ENCODE data around the gene TMPRSS12. TPM values are rescaled to one million over a fixed set of nuclear protein-coding genes. Genes with fewer than 3 reads are reported as not detected.
"Not testable (repeated sequence)": the region's sequence is repeated elsewhere in the genome, so short reads cannot be mapped to it uniquely, and the experiment has no call there.

TMPRSS12 gene, protein sequence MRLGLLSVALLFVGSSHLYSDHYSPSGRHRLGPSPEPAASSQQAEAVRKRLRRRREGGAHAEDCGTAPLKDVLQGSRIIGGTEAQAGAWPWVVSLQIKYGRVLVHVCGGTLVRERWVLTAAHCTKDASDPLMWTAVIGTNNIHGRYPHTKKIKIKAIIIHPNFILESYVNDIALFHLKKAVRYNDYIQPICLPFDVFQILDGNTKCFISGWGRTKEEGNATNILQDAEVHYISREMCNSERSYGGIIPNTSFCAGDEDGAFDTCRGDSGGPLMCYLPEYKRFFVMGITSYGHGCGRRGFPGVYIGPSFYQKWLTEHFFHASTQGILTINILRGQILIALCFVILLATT
- under 1 TPM in 2 of 8 experiments, not detected in 6; 0.10 to 0.28 TPM for total RNA-seq

DNA sequence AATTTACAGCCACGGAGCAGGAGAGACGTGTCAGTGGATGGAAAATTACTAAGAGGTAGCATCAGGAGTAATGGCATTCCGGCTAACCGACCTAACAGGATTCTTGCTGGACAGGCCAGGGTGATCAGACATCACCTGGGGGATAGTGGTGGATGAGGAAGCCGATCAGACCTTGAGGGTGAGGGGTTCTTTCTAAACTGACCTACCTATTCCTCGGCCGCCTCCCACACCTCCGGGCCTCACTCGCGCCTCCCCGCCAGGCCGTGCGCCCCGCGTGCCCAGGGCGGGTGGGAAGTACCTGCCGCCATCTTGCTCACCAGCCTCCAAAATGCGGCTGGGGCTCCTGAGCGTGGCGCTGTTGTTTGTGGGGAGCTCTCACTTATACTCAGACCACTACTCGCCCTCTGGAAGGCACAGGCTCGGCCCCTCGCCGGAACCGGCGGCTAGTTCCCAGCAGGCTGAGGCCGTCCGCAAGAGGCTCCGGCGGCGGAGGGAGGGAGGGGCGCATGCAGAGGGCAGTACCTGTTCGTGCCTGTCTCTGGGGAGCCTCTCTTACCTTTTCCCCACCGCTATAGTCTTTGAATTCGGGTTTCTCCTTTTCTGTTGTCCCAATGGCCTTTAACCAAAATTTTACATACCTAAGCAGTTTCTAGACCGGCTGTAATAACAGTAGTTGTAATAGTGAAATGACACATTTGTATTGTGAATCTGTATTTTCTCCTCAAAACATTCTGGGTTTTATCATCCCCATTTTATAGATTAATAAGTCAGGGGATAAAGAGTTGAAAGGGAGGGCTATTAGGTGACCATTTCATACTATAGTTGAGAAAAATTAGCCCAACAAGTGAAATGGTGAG is at the start of gene TMPRSS12:
Gene TMPRSS12 (plus strand): TSS at position 290 of the 857 bp plus-strand sequence. CDS start 39 bp downstream, at position 329.
- WGBS, 10 experiments = 40 to 84% (median 82%) methylated on average over 1 to 11 of the region's 36 CpGs; no CpG with 5 or more reads in 3 of the 10 experiments
- ATAC-seq (replicated peaks in 6 of 8) = no peak
- in situ Hi-C loops (cut with MboI; ENCODE audit: low pct_unique_long_range_greater_than_20kb in 2 of 9, low sequenced_read_pairs in 9 of 9, unreplicated experiment in 9 of 9) = loop anchor here in 3 of 9 experiments (25.0 kb wide), 2 partner anchors 119 to 494 kb away; partner anchors contain the start of genes CELA1 (in 2 of the 3) and HIGD1C (in 1 of the 3)
- no peak within 1 kb of the TSS for H3K27ac ChIP-seq
- H3K4me1 ChIP-seq (replicated peaks in 1 of 2) = no peaks in the 10 kb centered on the region
- H3K4me3 ChIP-seq = no peak within 1 kb of the TSS

DNA sequence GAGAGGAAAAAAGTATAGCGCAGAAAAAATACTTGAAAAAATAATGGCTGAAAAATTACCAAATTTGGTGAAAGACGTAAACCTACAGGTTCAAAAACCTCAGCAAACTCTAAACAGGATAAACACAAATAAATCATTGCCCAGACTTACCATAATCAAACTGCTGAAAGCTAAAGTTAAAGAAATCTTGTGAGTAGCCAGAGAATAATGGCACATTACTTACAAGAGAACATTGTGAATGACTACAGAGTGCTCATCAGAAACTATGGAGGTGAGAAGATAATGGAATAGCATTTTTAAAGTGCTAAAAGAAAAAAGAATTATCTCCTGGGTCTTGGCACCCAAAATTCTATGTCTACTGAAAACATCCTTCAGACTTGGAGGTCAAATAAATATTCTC is 42.8 kb upstream of the TMPRSS12 start:
- Histone ChIP-seq H3K4me1 (replicated peaks in 1 of 2) (no peaks in the 10 kb centered on the region), H3K4me3 (no peak overlapping the region), H3K27ac (no peak overlapping the region)
- no peak for ATAC-seq (replicated peaks in 6 of 8)
- 85 to 100% (median 97%) methylated on average over 1 to 2 of the region's 2 CpGs for WGBS, 10 experiments
- in situ Hi-C loops (cut with MboI; ENCODE audit: low pct_unique_long_range_greater_than_20kb in 2 of 9, low sequenced_read_pairs in 9 of 9, unreplicated experiment in 9 of 9) = loop anchor here in 2 of 9 experiments (25.0 kb wide), 2 partner anchors 212 to 537 kb away; partner anchors contain the start of gene CELA1 (in 2 of the 2)

DNA sequence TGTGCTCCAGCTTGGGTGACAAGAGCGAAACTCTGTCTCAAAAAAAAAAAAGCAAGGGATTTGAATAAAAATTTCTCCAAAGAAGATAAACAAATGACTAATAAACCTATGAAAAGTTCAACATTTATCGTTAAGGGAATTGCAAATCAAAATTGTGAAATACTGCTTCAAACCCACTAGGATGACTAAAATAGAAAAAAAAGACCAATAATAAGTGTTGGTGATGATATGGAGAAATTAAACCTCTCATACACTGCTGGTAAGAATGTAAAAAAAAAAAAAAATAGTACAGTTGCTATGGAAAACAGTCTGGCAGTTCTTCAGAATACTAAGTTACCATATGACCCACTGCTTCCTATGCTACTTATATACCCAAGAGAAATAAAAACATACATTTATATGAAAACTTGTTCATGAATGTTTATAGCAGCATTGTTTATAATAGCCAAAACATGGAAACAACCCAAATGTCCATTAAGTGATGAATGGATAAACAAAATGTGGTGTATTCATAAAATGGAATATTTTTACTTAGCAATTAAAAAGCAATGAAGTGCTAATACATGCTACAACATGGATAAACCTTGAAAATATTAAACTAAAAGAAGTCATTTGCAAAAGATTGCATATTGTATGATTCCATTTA is 39.4 kb upstream of the TMPRSS12 start:
- Histone ChIP-seq H3K4me3 (no peak overlapping the region), H3K4me1 (replicated peaks in 1 of 2) (no peaks in the 10 kb centered on the region), H3K27ac (no peak overlapping the region)
- 45 to 100% (median 96%) methylated on average over 1 to 2 of the region's 2 CpGs; no CpG with 5 or more reads in 1 of the 10 experiments for WGBS, 10 experiments
- in situ Hi-C loops (cut with MboI; ENCODE audit: low pct_unique_long_range_greater_than_20kb in 2 of 9, low sequenced_read_pairs in 9 of 9, unreplicated experiment in 9 of 9) = loop anchor here in 2 of 9 experiments (25.0 kb wide), 2 partner anchors 209 to 534 kb away; partner anchors contain the start of gene CELA1 (in 2 of the 2)
- no peak for ATAC-seq (replicated peaks in 6 of 8)

DNA sequence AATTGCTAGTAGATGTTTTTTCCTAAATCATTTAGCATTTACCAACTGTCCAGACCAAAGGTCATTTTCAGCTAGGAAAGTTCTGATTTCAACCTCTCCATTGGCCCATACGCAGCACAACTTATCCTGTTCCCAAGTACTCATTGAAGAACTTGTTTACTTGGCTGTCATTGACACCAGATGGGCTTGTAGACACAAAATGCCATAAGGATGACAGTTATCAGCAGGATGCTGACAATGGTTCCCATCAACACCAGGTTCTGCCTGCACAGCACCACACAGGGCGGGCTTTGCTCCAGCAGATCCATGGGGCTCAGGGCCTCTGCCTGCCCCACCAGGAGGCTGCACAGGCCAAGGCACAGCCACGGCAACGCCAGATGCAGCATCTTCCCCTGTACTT is 36.5 kb upstream of the TMPRSS12 start:
- 80 to 100% (median 96%) methylated on average over 1 to 3 of the region's 4 CpGs; no CpG with 5 or more reads in 6 of the 10 experiments for WGBS, 10 experiments
- ATAC-seq (replicated peaks in 6 of 8) = no peak
- Histone ChIP-seq H3K27ac (no peak overlapping the region), H3K4me3 (no peak overlapping the region), H3K4me1 (replicated peaks in 1 of 2) (no peaks in the 10 kb centered on the region)
- in situ Hi-C loops (cut with MboI; ENCODE audit: low pct_unique_long_range_greater_than_20kb in 2 of 9, low sequenced_read_pairs in 9 of 9, unreplicated experiment in 9 of 9) = loop anchor here in 2 of 9 experiments (25.0 kb wide), 2 partner anchors 206 to 531 kb away; partner anchors contain the start of gene CELA1 (in 2 of the 2)

DNA sequence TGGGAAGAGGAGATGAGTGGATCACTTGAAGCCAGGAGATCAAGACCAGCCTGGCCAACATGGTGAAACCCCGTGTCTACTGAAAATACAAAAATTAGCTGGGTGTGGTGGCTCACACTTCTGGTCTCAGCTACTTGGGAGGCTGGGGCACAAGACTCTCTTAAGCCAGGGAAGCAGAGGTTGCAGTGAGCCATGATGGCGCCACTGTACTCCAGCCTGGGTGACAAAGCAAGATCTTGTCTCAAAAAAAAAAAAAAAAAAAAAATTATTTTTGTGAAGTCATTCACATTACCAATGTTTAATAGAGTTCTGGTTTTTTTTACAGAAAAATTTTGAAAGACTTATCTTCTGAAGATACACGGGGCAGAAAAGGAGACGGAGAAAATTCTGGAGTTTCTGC is 33.6 kb upstream of the TMPRSS12 start:
- not testable (repeated sequence) for ATAC-seq (replicated peaks in 6 of 8); H3K27ac ChIP-seq; H3K4me3 ChIP-seq; H3K4me1 ChIP-seq (replicated peaks in 1 of 2)
- in situ Hi-C loops (cut with MboI; ENCODE audit: low pct_unique_long_range_greater_than_20kb in 2 of 9, low sequenced_read_pairs in 9 of 9, unreplicated experiment in 9 of 9) = loop anchor here in 2 of 9 experiments (25.0 kb wide), 2 partner anchors 203 to 528 kb away; partner anchors contain the start of gene CELA1 (in 2 of the 2)
- 92 to 100% (median 96%) methylated on average over 1 to 4 of the region's 4 CpGs; no CpG with 5 or more reads in 1 of the 10 experiments for WGBS, 10 experiments

DNA sequence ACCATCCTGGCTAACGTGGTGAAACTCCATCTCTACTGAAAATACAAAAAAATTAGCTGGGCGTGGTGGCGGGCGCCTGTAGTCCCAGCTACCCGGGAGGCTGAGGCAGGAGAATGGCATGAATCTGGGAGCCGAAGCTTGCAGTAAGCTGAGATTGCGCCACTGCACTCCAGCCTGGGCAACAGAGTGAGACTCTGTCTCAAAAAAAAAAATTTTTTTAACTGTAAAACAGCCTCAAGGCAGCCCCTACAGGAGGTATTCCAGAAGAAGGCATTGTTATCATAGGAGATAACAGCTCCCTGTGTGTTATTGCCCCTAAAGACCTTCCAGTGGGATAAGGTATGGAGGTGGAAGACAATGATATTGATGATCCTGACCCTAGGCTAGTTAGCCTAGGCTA is 27.8 kb upstream of the TMPRSS12 start:
- not testable (repeated sequence) for ATAC-seq (replicated peaks in 6 of 8)
- 20 to 100% (median 93%) methylated on average over 1 to 5 of the region's 7 CpGs; no CpG with 5 or more reads in 4 of the 10 experiments for WGBS, 10 experiments
- in situ Hi-C loops (cut with MboI; ENCODE audit: low pct_unique_long_range_greater_than_20kb in 2 of 9, low sequenced_read_pairs in 9 of 9, unreplicated experiment in 9 of 9) = loop anchor here in 2 of 9 experiments (25.0 kb wide), 2 partner anchors 197 to 522 kb away; partner anchors contain the start of gene CELA1 (in 2 of the 2)

DNA sequence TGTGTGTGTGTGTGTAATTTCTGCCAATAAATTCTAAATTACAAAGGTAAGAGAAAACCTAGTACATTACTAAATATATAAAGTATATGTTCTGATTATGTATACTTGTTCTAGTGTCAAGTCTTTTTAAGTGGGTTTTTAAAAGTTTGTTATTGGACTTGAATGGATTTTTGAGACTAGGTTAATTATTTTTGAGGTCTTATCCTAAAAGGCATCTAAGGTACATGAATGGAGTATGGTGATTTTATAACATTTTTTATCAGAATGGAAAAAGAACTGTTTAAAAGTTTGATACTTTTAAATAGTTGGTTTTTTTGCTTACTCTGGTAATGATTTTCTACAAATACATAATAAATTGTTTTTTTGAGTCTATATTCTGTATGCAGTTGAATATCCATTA is 22.5 kb upstream of the TMPRSS12 start:
- Histone ChIP-seq H3K4me3 (no peak overlapping the region), H3K27ac (no peak overlapping the region), H3K4me1 (replicated peaks in 1 of 2) (no peaks in the 10 kb centered on the region)
- in situ Hi-C loops (cut with MboI; ENCODE audit: low pct_unique_long_range_greater_than_20kb in 2 of 9, low sequenced_read_pairs in 9 of 9, unreplicated experiment in 9 of 9) = loop anchor here in 2 of 9 experiments (25.0 kb wide), 2 partner anchors 192 to 517 kb away; partner anchors contain the start of gene CELA1 (in 2 of the 2)
- ATAC-seq (replicated peaks in 6 of 8) = no peak

More for the DNA sequence above, 27.8 kb upstream of the TMPRSS12 start:
- not testable (repeated sequence) for H3K4me3 ChIP-seq; H3K27ac ChIP-seq; H3K4me1 ChIP-seq (replicated peaks in 1 of 2)

DNA sequence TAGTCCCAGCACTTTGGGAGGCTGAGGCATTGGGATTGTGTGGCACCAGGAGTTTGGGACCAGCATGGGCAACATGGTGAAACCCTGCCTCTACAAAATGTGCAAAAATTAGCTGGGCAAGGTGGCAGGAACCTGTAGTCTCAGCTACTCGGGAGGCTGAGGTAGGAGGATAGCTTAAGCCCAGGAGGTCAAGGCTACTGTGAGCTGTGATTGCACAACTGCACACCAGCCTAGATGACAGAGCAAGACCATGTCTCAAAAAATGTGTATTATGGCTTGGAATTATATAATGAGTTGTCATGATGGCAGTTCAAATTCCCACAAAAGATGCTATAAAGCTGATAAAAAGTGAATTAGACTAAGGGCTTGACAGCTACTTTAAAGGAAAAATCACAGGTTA is 20.6 kb upstream of the TMPRSS12 start:
- Histone ChIP-seq H3K4me3 (no peak overlapping the region), H3K4me1 (replicated peaks in 1 of 2) (no peaks in the 10 kb centered on the region), H3K27ac (no peak overlapping the region)
- in situ Hi-C loops (cut with MboI; ENCODE audit: low pct_unique_long_range_greater_than_20kb in 2 of 9, low sequenced_read_pairs in 9 of 9, unreplicated experiment in 9 of 9) = loop anchor here in 2 of 9 experiments (25.0 kb wide), 2 partner anchors 190 to 515 kb away; partner anchors contain the start of gene CELA1 (in 2 of the 2)
- WGBS, 10 experiments = 80 to 100% (median 100%) methylated on average over 1 of the region's 1 CpG; no CpG with 5 or more reads in 3 of the 10 experiments
- no peak for ATAC-seq (replicated peaks in 6 of 8)

DNA sequence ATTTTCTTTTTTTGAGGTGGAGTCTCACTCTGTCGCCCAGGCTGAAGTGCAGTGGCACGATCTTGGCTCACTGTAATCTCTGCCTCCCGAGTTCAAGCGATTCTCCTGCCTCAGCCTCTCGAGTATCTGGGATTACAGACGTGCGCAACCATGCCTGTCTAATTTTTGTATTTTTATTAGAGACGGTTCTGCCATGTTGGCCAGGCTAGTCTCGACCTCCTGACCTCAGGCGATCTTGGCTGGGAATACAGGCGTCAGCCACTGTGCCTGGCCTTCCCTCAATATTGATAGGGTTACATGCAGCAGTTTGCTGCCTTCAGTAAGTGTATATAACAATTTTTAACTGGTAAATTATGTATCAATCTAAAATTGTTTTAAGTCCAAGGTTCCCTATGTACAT is 19.0 kb upstream of the TMPRSS12 start:
- not testable (repeated sequence) for H3K27ac ChIP-seq; ATAC-seq (replicated peaks in 6 of 8); H3K4me1 ChIP-seq (replicated peaks in 1 of 2); H3K4me3 ChIP-seq
- 86 to 100% (median 92%) methylated on average over 1 to 5 of the region's 11 CpGs; no CpG with 5 or more reads in 5 of the 10 experiments for WGBS, 10 experiments
- in situ Hi-C loops (cut with MboI; ENCODE audit: low pct_unique_long_range_greater_than_20kb in 2 of 9, low sequenced_read_pairs in 9 of 9, unreplicated experiment in 9 of 9) = loop anchor here in 2 of 9 experiments (25.0 kb wide), 2 partner anchors 189 to 514 kb away; partner anchors contain the start of gene CELA1 (in 2 of the 2)

DNA sequence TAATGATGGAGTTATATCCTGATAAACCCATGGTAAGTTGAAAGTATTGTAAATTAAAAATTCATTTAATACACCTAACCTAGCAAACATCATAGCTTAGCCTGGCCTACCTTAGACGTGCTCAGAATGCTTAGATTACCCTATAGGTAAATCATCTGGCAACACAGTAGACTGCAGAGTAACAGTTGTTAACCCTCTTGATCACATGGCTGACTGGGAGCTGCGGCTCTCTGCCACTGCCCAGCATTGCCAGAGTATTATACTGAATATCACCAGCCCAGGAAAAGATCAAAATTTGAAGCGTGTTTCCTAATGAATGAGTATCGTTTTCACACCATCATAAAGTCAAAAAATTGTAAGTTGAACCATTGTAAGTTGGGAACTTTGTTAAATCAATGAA is 17.8 kb upstream of the TMPRSS12 start:
- H3K4me1 ChIP-seq (replicated peaks in 1 of 2) = no peaks in the 10 kb centered on the region
- no peak overlapping the region for H3K27ac ChIP-seq
- H3K4me3 ChIP-seq = no peak overlapping the region
- ATAC-seq (replicated peaks in 6 of 8) = peak in 3 of 8 experiments; percentile 20 to 53 (median 41)
- in situ Hi-C loops (cut with MboI; ENCODE audit: low pct_unique_long_range_greater_than_20kb in 2 of 9, low sequenced_read_pairs in 9 of 9, unreplicated experiment in 9 of 9) = loop anchor here in 5 of 9 experiments (25.0 kb wide), 3 partner anchors 137 to 512 kb away; partner anchors contain the start of genes CELA1 (in 4 of the 5) and HIGD1C (in 1 of the 5)
- 0 to 40% (median 10%) methylated on average over 1 to 4 of the region's 4 CpGs; no CpG with 5 or more reads in 1 of the 10 experiments for WGBS, 10 experiments

DNA sequence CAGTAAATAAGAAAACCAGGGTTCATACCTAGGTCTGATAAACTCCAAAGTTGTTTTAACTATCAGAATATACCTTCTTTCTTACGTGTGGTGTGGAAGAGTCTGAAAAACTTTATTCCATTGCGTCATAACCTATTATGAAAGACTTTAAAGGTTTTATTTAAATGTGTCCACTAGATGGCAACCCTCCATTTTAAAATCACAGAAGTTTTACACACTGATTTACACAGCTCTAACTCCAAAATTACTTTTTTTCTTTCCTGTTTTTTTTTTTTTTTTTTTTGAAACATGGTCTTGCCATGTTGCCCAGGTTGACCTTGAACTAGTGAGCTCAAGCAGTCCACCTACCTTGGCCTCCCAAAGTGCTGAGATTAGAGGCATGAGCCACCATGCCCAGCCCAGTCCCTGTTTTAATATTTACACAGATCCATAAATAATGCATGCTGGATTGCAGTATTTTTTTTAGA is 17.3 kb upstream of the TMPRSS12 start:
- Histone ChIP-seq H3K4me1 (replicated peaks in 1 of 2) (no peaks in the 10 kb centered on the region), H3K4me3 (no peak overlapping the region), H3K27ac (no peak overlapping the region)
- WGBS, 10 experiments = 0 to 36% (median 7%) methylated on average over 2 of the region's 2 CpGs; no CpG with 5 or more reads in 2 of the 10 experiments
- peak in 5 of 8 experiments; percentile 18 to 91 (median 82) for ATAC-seq (replicated peaks in 6 of 8)
- in situ Hi-C loops (cut with MboI; ENCODE audit: low pct_unique_long_range_greater_than_20kb in 2 of 9, low sequenced_read_pairs in 9 of 9, unreplicated experiment in 9 of 9) = loop anchor here in 3 of 9 experiments (25.0 kb wide), 2 partner anchors 137 to 512 kb away; partner anchors contain the start of genes CELA1 (in 2 of the 3) and HIGD1C (in 1 of the 3)
